ENCODE results near the gene GNAT3. TPM values are rescaled to one million over a fixed set of nuclear protein-coding genes. Genes with fewer than 3 reads are reported as not detected.
A peak's percentile ranks its signal among the peaks of the same experiment; 100 is the strongest.

Gene GNAT3
- total and polyA plus RNA-seq, 5 donors from 2014 or later: not detected

DNA sequence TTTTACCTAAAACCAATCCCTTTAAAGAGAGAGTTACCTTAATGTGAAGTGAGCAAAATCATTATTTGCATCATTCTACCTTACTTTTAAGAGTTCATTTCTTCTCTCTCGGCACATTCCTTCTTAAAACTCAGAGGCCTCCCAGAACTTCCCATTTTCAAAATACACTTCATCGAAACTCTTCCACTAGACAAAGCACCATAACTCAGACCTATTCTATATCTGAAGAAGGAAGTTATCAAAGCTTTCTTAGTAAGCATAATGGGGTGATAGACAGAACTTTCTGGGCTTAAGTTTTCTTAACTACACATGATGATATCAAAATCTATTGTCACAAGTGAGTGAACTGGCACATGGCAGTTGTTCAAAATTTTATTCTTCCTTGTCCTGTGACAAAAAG is 24.6 kb upstream of the GNAT3 start:
- no peaks in the 10 kb centered on the region for H3K36me3 Mint-ChIP-seq
- no peak for ATAC-seq (ENCODE audit: low read depth in 2 of 2)

DNA sequence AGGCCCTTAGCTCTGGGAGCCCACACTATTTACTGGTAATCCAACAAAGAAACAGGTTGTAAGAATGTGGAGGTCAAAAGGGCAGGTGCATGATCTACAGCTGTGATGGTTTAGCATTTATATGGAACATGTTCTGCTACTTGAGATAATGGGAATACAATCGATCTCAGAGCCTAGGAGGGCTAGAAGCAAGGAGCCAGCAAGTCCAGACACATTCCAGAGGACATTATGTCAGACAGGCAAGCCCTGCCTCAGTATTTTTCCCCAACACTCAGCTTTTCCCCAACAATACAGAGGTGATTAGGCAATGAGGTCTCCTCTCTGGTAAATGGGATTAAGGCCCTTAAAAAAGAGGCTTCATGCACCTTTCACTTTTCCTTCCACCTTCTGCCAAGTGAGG is 21.4 kb upstream of the GNAT3 start:
- Mint-ChIP-seq H3K9me3 (peaks cover 0 to 11% (median 4%) of the 10 kb centered on the region in 7 donors), H3K27ac (no peak overlapping the region)
- ATAC-seq (ENCODE audit: low read depth in 2 of 2): no peak

More for the DNA sequence above, 24.6 kb upstream of the GNAT3 start:
- H3K27ac ChIP-seq (ENCODE audit: insufficient read depth, low read length, poor library complexity, severe bottlenecking): no peak overlapping the region
- H3K9me3 ChIP-seq (ENCODE audit: control insufficient read depth in 2 of 2, low read length in 2 of 2): no peaks in the 10 kb centered on the region
- Mint-ChIP-seq H3K4me3 (no peak overlapping the region), H3K4me1 (no peaks in the 10 kb centered on the region), H3K27me3 (no peaks in the 10 kb centered on the region), H3K9me3 (peaks cover 2 to 5% (median 3%) of the 10 kb centered on the region in 7 donors), H3K27ac (no peak overlapping the region)
- no peaks in the 10 kb centered on the region for H3K36me3 ChIP-seq (ENCODE audit: control insufficient read depth, insufficient read depth, low read length)
- H3K27me3 ChIP-seq (ENCODE audit: control insufficient read depth, insufficient read depth, low read length): no peaks in the 10 kb centered on the region
- no peaks in the 10 kb centered on the region for H3K4me1 ChIP-seq (ENCODE audit: control insufficient read depth, insufficient read depth, low read length, poor library complexity, severe bottlenecking)
- H3K4me3 ChIP-seq (ENCODE audit: low read depth, low read length): no peak overlapping the region
- DNase-seq: no peak

DNA sequence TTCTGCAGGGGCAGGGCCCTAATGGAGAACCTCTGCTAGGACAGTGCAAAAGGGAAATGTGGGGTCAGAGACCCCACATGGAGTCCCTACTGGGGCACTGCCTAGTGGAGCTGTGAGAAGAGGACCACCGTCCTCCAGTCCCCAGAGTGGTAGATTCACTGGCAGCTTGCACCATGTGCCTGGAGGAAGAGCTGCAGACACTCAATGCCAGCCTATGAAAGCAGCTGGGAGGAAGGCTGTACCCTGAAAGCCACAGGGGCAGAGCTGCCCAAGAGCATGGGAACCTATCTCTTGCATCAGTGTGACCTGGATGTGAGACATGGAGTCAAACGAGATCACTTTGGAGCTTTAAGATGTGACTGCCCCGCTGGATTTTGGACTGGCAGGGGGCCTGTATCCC is 20.3 kb upstream of the GNAT3 start:
- Histone ChIP-seq H3K9me3 (ENCODE audit: control insufficient read depth in 2 of 2, low read length in 2 of 2) (peaks cover 0 to 12% of the 10 kb centered on the region in 2 experiments), H3K4me1 (ENCODE audit: control insufficient read depth, insufficient read depth, low read length, poor library complexity, severe bottlenecking) (no peaks in the 10 kb centered on the region), H3K27me3 (ENCODE audit: control insufficient read depth, insufficient read depth, low read length) (no peaks in the 10 kb centered on the region), H3K4me3 (ENCODE audit: low read depth, low read length) (no peak overlapping the region), H3K36me3 (ENCODE audit: control insufficient read depth, insufficient read depth, low read length) (no peaks in the 10 kb centered on the region), H3K27ac (ENCODE audit: insufficient read depth, low read length, poor library complexity, severe bottlenecking) (no peak overlapping the region)
- Mint-ChIP-seq H3K4me3 (no peak overlapping the region), H3K36me3 (no peaks in the 10 kb centered on the region), H3K4me1 (no peaks in the 10 kb centered on the region), H3K27ac (no peak overlapping the region), H3K9me3 (peaks cover 0 to 11% (median 7%) of the 10 kb centered on the region in 7 donors), H3K27me3 (no peaks in the 10 kb centered on the region)
- ATAC-seq (ENCODE audit: low read depth in 2 of 2): no peak
- DNase-seq: no peak

More for the DNA sequence above, 21.4 kb upstream of the GNAT3 start:
- Histone ChIP-seq H3K9me3 (ENCODE audit: control insufficient read depth in 2 of 2, low read length in 2 of 2) (peaks cover 0 to 5% of the 10 kb centered on the region in 2 experiments), H3K27ac (ENCODE audit: insufficient read depth, low read length, poor library complexity, severe bottlenecking) (no peak overlapping the region), H3K4me3 (ENCODE audit: low read depth, low read length) (no peak overlapping the region), H3K4me1 (ENCODE audit: control insufficient read depth, insufficient read depth, low read length, poor library complexity, severe bottlenecking) (no peaks in the 10 kb centered on the region), H3K36me3 (ENCODE audit: control insufficient read depth, insufficient read depth, low read length) (no peaks in the 10 kb centered on the region), H3K27me3 (ENCODE audit: control insufficient read depth, insufficient read depth, low read length) (no peaks in the 10 kb centered on the region)
- Mint-ChIP-seq H3K27me3 (no peaks in the 10 kb centered on the region), H3K4me3 (no peak overlapping the region), H3K36me3 (no peaks in the 10 kb centered on the region), H3K4me1 (no peaks in the 10 kb centered on the region)
- no peak for DNase-seq

DNA sequence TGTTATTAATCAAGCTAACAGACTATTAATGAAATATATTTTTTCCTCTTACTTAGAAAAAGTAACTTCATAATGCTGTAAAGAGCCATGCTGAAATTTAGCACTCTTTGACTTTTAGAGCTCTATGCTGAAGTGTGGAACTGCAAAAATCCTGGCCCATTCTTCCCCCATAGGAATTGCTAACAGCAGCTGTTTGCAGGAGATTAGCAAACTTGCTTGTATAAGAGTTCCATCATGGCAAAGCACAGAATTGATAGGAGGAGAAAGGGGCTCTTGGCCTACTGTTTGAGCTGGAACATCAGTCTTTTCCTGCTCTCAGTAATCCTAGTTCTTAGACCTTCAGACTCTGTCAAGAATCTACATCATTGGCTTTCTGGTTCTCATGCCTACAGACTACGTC is 18.3 kb upstream of the GNAT3 start:
- H3K36me3 Mint-ChIP-seq: no peaks in the 10 kb centered on the region
- Histone ChIP-seq H3K9me3 (ENCODE audit: control insufficient read depth in 2 of 2, low read length in 2 of 2) (peaks cover 0 to 12% of the 10 kb centered on the region in 2 experiments), H3K4me1 (ENCODE audit: control insufficient read depth, insufficient read depth, low read length, poor library complexity, severe bottlenecking) (no peaks in the 10 kb centered on the region), H3K4me3 (ENCODE audit: low read depth, low read length) (no peak overlapping the region), H3K27me3 (ENCODE audit: control insufficient read depth, insufficient read depth, low read length) (no peaks in the 10 kb centered on the region), H3K27ac (ENCODE audit: insufficient read depth, low read length, poor library complexity, severe bottlenecking) (no peak overlapping the region), H3K36me3 (ENCODE audit: control insufficient read depth, insufficient read depth, low read length) (no peaks in the 10 kb centered on the region)
- DNase-seq (no peak), ATAC-seq (ENCODE audit: low read depth in 2 of 2) (no peak)
- peaks cover 3 to 15% (median 10%) of the 10 kb centered on the region in 7 donors for H3K9me3 Mint-ChIP-seq
- no peaks in the 10 kb centered on the region for H3K27me3 Mint-ChIP-seq
- H3K27ac Mint-ChIP-seq: no peak overlapping the region
- no peak overlapping the region for H3K4me3 Mint-ChIP-seq
- no peaks in the 10 kb centered on the region for H3K4me1 Mint-ChIP-seq

DNA sequence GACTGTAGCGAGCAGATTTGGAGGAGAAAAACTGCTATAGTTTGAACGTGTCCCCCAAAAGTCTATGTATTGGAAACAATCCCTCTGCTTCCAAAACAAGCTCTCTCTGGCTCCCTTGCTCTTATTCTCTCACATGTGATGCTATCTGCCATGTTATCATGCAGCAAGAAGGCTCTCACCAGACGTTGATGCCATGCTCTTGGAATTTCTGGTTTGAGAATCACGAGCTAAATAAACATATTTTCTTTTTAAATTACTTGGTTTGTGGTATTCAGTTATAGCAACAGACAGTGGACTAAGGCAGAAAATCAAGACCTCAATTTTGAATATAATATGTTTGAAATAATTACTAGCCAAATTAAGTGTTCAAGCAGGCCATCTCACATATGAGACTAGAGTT is 17.5 kb upstream of the GNAT3 start:
- no peak for ATAC-seq (ENCODE audit: low read depth in 2 of 2)
- H3K27me3 ChIP-seq (ENCODE audit: control insufficient read depth, insufficient read depth, low read length): no peaks in the 10 kb centered on the region
- no peaks in the 10 kb centered on the region for H3K4me1 ChIP-seq (ENCODE audit: control insufficient read depth, insufficient read depth, low read length, poor library complexity, severe bottlenecking)
- no peak overlapping the region for H3K27ac ChIP-seq (ENCODE audit: insufficient read depth, low read length, poor library complexity, severe bottlenecking)
- H3K36me3 Mint-ChIP-seq: no peaks in the 10 kb centered on the region
- H3K9me3 ChIP-seq (ENCODE audit: control insufficient read depth in 2 of 2, low read length in 2 of 2): peaks cover 0 to 12% of the 10 kb centered on the region in 2 experiments
- H3K36me3 ChIP-seq (ENCODE audit: control insufficient read depth, insufficient read depth, low read length): no peaks in the 10 kb centered on the region
- no peak overlapping the region for H3K4me3 Mint-ChIP-seq
- no peak for DNase-seq
- no peaks in the 10 kb centered on the region for H3K27me3 Mint-ChIP-seq
- H3K4me3 ChIP-seq (ENCODE audit: low read depth, low read length): no peak overlapping the region
- peaks cover 4 to 16% (median 7%) of the 10 kb centered on the region in 7 donors for H3K9me3 Mint-ChIP-seq
- H3K27ac Mint-ChIP-seq: no peak overlapping the region
- no peaks in the 10 kb centered on the region for H3K4me1 Mint-ChIP-seq

DNA sequence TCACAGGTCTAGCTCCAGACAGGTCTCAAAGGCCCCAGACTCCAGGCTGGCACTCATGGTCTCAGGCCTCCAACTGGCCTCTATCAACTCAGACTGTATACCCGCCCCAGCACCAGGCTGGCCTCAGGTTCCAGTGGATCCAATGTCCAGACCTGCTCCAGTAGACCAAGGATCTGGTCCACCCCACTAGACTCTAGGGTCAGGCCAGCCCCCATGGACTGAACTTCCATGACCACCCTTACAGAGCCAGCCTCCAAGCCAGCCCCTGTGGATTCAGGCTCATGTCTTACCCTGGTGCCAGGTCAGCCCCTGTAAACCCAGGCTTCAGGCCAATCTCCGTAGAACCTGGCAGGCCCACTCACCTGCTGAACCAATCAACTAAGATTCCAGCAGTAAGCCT is 16.8 kb upstream of the GNAT3 start:
- Mint-ChIP-seq H3K27ac (no peak overlapping the region), H3K27me3 (no peaks in the 10 kb centered on the region), H3K4me1 (no peaks in the 10 kb centered on the region), H3K36me3 (no peaks in the 10 kb centered on the region), H3K4me3 (no peak overlapping the region), H3K9me3 (peaks cover 4 to 17% (median 7%) of the 10 kb centered on the region in 7 donors)
- Histone ChIP-seq H3K4me1 (ENCODE audit: control insufficient read depth, insufficient read depth, low read length, poor library complexity, severe bottlenecking) (no peaks in the 10 kb centered on the region), H3K27me3 (ENCODE audit: control insufficient read depth, insufficient read depth, low read length) (no peaks in the 10 kb centered on the region), H3K36me3 (ENCODE audit: control insufficient read depth, insufficient read depth, low read length) (no peaks in the 10 kb centered on the region), H3K4me3 (ENCODE audit: low read depth, low read length) (no peak overlapping the region), H3K9me3 (ENCODE audit: control insufficient read depth in 2 of 2, low read length in 2 of 2) (peaks cover 0 to 12% of the 10 kb centered on the region in 2 experiments), H3K27ac (ENCODE audit: insufficient read depth, low read length, poor library complexity, severe bottlenecking) (no peak overlapping the region)
- no peak for DNase-seq
- ATAC-seq (ENCODE audit: low read depth in 2 of 2): no peak

DNA sequence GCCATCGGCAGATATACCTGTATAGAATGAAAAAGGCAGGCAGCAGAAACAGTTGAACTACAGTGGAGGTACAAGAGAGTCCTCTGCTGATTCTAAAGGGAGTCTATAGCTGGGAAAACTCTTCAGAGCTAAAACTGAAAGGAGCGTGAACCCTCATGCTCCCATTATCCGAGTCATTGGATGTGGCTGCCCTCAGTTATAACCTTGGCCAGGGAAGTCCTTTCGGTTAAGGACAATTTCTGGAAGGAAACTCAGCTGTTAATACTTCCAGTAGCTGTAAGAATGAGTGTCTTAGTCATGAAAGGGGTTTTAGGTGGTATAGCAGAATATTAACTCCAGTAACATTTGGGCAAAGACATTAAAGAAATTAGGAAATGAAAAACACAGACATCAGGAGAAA is 14.6 kb upstream of the GNAT3 start:
- no peaks in the 10 kb centered on the region for H3K36me3 Mint-ChIP-seq
- Histone ChIP-seq H3K4me3 (ENCODE audit: low read depth, low read length) (no peak overlapping the region), H3K27me3 (ENCODE audit: control insufficient read depth, insufficient read depth, low read length) (no peaks in the 10 kb centered on the region), H3K4me1 (ENCODE audit: control insufficient read depth, insufficient read depth, low read length, poor library complexity, severe bottlenecking) (no peaks in the 10 kb centered on the region), H3K27ac (ENCODE audit: insufficient read depth, low read length, poor library complexity, severe bottlenecking) (no peak overlapping the region), H3K9me3 (ENCODE audit: control insufficient read depth in 2 of 2, low read length in 2 of 2) (peaks cover 0 to 12% of the 10 kb centered on the region in 2 experiments), H3K36me3 (ENCODE audit: control insufficient read depth, insufficient read depth, low read length) (no peaks in the 10 kb centered on the region)
- H3K4me1 Mint-ChIP-seq: no peaks in the 10 kb centered on the region
- DNase-seq: no peak
- peak overlapping the region in 1 of 4 donors; percentile 43 for H3K4me3 Mint-ChIP-seq
- H3K9me3 Mint-ChIP-seq: peaks cover 2 to 19% (median 7%) of the 10 kb centered on the region in 7 donors
- H3K27ac Mint-ChIP-seq: no peak overlapping the region
- ATAC-seq (ENCODE audit: low read depth in 2 of 2): no peak
- no peaks in the 10 kb centered on the region for H3K27me3 Mint-ChIP-seq

DNA sequence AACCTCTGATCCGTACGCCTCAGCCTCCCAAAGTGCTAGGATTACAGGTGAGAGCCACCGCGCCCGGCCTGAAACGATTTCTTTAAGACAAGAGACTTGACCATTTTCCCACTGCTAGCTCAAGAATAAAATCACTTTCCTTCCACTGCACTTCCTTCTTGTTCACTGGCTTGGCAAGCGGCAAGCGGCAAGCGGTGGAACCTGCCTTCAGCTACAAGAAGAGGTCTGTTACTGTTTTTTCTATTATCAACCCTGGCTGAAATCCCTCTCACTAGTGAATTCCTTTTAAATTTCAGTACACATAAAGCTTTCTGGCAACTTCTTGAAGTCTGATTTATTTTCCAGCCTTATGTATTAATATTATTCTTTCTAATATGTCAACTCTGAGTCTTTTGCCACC is 12.8 kb upstream of the GNAT3 start:
- DNase-seq (no peak), ATAC-seq (ENCODE audit: low read depth in 2 of 2) (no peak)
- no peak overlapping the region for H3K27ac Mint-ChIP-seq
- Histone ChIP-seq H3K27ac (ENCODE audit: insufficient read depth, low read length, poor library complexity, severe bottlenecking) (no peak overlapping the region), H3K4me3 (ENCODE audit: low read depth, low read length) (no peak overlapping the region), H3K4me1 (ENCODE audit: control insufficient read depth, insufficient read depth, low read length, poor library complexity, severe bottlenecking) (no peaks in the 10 kb centered on the region), H3K36me3 (ENCODE audit: control insufficient read depth, insufficient read depth, low read length) (no peaks in the 10 kb centered on the region), H3K9me3 (ENCODE audit: control insufficient read depth in 2 of 2, low read length in 2 of 2) (peaks cover 3 to 12% of the 10 kb centered on the region in 2 experiments), H3K27me3 (ENCODE audit: control insufficient read depth, insufficient read depth, low read length) (no peaks in the 10 kb centered on the region)
- H3K9me3 Mint-ChIP-seq: peaks cover 0 to 19% (median 5%) of the 10 kb centered on the region in 7 donors
- no peaks in the 10 kb centered on the region for H3K27me3 Mint-ChIP-seq
- H3K36me3 Mint-ChIP-seq: no peaks in the 10 kb centered on the region
- H3K4me3 Mint-ChIP-seq: no peak overlapping the region
- H3K4me1 Mint-ChIP-seq: no peaks in the 10 kb centered on the region
